HG03342 (cell line): ENCODE results near the gene NMRAL1.

Experiments used
- ATAC-seq: cut with Tn5 transposase; IDR thresholded peaks from one replicate; pipeline ENCODE4 v1.9.1; 2021; ENCODE audit warnings: mild to moderate bottlenecking, moderate library complexity; ENCODE audit not compliant: unreplicated experiment

Gene NMRAL1

GRCh38 chr16:4426722-4427372, 47.6 kb downstream of the NMRAL1 start:
- ATAC-seq, result no peak

DNA sequence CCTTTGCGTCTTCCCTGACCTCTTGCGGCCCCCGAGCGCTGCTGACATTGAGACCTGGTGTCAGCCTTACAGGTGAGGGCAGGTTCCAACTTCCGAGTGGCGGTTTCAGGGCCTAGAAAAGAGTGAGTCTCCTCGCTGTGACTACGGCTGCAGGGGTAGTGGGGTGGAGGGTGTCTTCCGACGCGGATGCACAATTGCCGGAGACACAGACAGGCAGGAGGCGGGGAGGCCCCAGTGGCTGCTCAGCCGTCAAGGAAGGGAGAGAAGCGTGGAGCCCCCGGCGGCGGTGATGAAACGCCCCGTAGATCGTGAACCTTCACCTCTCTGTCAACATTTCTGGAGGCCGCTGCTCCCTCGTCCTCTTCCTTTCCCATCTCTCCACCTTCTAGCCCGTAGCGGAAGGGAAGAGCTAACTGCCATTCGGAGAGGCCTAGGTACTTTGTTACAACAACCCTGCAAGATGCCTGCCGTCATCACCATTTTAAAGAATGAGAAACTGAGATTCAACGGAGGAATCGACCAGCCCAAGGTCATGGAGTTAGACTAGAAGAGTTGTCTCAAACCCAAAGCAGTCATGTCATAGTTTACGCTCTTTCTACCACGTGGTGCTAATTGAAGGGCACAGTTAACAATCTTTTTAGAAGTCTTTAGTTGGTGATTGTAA, 48.3 kb downstream of the NMRAL1 start:
- ATAC-seq, result peak; percentile 28

DNA sequence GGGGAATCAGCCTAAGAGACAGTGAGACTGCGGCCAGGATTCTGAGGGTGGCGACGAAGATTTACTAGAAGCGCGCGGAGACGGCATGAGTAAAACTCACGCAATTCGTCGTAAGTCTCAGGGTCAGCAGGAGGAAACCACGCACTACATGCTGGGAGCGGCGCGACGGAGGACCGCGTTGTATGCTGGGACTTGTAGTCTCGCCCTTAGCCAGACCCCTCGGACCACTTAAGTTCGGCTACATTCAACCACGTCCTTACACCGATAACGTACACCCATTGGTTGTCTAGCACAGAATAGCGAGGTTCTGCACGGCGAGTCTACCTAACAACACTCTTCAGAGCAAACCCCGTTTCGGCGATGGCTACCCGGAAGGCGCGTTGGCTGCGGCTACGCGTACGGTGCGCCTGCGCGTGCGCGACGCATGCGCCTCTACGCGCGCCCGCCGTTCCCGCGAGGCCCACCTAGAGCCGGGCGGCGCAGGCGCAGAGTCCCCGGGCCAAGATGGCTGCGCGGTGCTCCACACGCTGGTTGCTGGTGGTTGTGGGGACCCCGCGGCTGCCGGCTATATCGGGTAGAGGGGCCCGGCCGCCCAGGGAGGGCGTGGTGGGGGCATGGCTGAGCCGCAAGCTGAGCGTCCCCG, 48.9 kb downstream of the NMRAL1 start, which contains the start of gene DNAJA3:
Gene DNAJA3, plus strand, starts transcription at position 491 of the 643 bp plus-strand sequence. Its CDS starts 14 bp downstream, at position 505.
- peak; percentile 84 for ATAC-seq

GRCh38 chr16:4420505-4421105, 53.8 kb downstream of the NMRAL1 start:
- no peak for ATAC-seq

- ATAC-seq, result no peak
These were observed 54.9 kb downstream of the NMRAL1 start for GRCh38 chr16:4419402-4419959.

DNA sequence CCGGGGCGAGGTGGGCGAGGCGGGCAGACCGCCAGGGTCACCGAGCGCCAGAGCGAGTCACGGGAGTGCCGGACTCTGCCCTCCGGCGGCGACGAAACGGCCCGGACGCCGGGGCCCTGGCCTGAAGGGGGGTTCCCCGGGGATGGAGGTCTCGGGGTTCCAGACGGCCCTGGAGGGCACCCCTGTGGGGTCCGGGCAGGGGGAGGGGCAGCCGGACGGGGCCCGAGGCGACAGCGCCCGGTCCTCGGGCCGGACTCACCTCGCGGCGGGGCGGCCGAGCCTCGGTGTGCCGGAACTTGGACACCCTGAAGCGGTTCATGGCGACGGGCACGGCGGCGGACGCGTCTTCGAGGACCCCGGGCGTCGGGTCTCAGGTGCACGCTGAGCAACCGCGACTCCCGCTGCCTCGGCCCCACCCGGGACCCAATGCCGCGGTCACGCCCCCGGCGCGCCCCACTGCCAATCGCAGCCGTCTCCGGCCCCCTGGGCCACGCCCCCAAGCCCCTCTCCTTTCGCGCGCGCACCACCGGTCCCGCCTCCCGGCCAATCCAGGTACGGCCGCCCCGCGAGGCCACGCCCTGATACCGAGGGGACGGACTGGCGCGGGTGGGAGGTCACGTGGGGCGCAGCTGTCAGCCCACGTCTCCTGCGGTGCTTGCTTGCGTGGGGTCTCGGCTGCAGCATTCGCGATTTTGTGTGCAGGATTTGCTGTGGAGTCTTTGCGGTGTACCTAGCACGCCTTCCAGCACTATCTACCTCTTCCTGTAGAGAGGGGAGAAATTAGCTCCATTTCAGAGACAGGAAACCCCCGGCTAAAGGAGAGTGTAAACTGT, 58.0 kb downstream of the NMRAL1 start, which contains the start of gene CORO7:
Gene CORO7, minus strand, starts transcription at position 397 of the 833 bp plus-strand sequence. Its CDS starts 78 bp downstream, at position 319.
- peak; percentile 50 for ATAC-seq

DNA sequence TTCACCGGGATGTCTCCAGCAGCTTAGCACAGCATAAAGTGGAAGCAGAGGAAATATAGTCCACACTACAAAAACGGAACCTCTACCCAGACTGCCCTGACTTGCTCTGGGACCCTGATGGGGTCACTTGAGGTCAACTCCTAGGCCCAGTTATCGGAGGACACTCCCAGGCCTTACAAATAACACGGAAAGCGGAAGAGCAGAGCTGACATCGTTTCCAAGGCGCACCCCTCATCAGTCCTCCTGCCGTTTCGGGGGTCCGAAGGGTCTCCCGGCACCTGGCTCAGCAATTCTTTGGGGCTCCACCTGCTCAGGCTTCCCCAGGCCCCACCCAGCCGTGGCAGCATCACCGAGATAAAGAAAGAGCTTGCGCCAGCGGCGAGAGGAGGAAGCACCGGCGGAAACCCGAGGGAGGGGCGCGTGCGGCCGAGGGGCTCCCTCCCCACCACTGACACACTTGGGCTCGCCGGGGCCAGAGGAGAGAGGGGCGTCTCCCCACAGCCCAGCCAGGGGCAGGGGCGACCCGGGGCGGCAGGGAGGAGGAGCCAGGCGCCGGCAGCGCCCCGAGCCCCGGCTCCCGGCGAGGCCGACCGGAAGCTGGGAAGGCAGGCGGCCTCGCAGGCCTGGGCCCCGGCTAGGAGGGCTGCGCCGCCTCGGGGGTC, 58.8 kb downstream of the NMRAL1 start:
- peak; percentile 4 for ATAC-seq

- peak; percentile 61 for ATAC-seq
These were observed 60.1 kb downstream of the NMRAL1 start for GRCh38 chr16:4414187-4414917.

- ATAC-seq, result no peak
These were observed 61.6 kb downstream of the NMRAL1 start for GRCh38 chr16:4412854-4413253.

- no peak for ATAC-seq
These were observed 62.3 kb downstream of the NMRAL1 start for GRCh38 chr16:4412159-4412558.
